Kidney (tissue), 14 donors: ENCODE measurements around the gene TAF11L4. TPM values are rescaled to one million over a fixed set of nuclear protein-coding genes. Genes with fewer than 3 reads are reported as not detected.
"Not testable (repeated sequence)": the region's sequence is repeated elsewhere in the genome, so short reads cannot be mapped to it uniquely, and the experiment has no call there.

ENCODE experiments used
- DNase-seq, 5 donors: peaks; one replicate each; pipeline ENCODE4 v3.0.0-alpha.2; 2013 to 2020
- FAIRE-seq: peaks from 2 replicates; lab custom pipeline; 2012; peaks lifted over from hg19 to GRCh38; lab: Jason Lieb, UNC
- H3K27ac ChIP-seq, 2 donors: one replicate each; pipeline ENCODE4 v1.7.0; 2013; ENCODE audit warnings: low read depth in 2 of 2, low read length in 2 of 2, inconsistent platforms in 1 of 2
- H3K27me3 ChIP-seq: one replicate; pipeline ENCODE4 v1.7.1; 2013; ENCODE audit warnings: low read length, inconsistent platforms; ENCODE audit not compliant: control insufficient read depth, insufficient read depth
- H3K36me3 ChIP-seq, 3 donors: one replicate each; pipeline versions ENCODE4 v1.7.0 to v1.7.1; 2013; ENCODE audit warnings: low read length in 3 of 3, control low read depth in 1 of 3, inconsistent platforms in 1 of 3; ENCODE audit not compliant: insufficient read depth in 3 of 3, control insufficient read depth in 2 of 3
- H3K4me1 ChIP-seq, 3 donors: one replicate each; pipeline versions ENCODE4 v1.7.0 to v1.7.1; 2013; ENCODE audit warnings: low read length in 3 of 3, inconsistent platforms in 1 of 3, low read depth in 1 of 3; ENCODE audit not compliant: control insufficient read depth in 2 of 3, insufficient read depth in 2 of 3
- H3K4me3 ChIP-seq, 3 donors: one replicate each; pipeline versions ENCODE4 v1.7.0 to v1.8.1; 2013; ENCODE audit warnings: low read length in 3 of 3, control low read depth in 1 of 3, inconsistent platforms in 1 of 3
- H3K9ac ChIP-seq, 3 donors: one replicate each; pipeline versions ENCODE4 v1.7.0 to v1.7.1; 2013; ENCODE audit warnings: low read length in 3 of 3, control low read depth in 1 of 3, inconsistent platforms in 1 of 3
- H3K9me3 ChIP-seq, 3 donors: one replicate each; pipeline versions ENCODE4 v1.7.0 to v1.7.1; 2013; ENCODE audit warnings: low read length in 3 of 3, control low read depth in 1 of 3, inconsistent platforms in 1 of 3; ENCODE audit not compliant: control insufficient read depth in 2 of 3, insufficient read depth in 1 of 3
- intact Hi-C: fragments of 100-400 bp; cut with DNase I; formaldehyde crosslinking; loops from one replicate; pipeline ENCODE4 v1.11.1; 2022
- polyA plus RNA-seq: library from polyadenylated mRNA; stranded (reverse); fragments of 350-450 nt; fragmentation: Illumina TruSeq; extraction: RNeasy Lipid Tissue Mini Kit (QIAGEN cat#74804); gene quantifications from one replicate; pipeline ENCODE4 v1.2.3, GENCODE V29; 2014; ENCODE audit warnings: low read depth, low replicate concordance; ENCODE audit not compliant: insufficient read depth
- total RNA-seq: library from RNA; stranded (reverse); fragmentation: NEBNext Ultra II Directional; extraction: Animal tissue kit (Norgen Biotek cat#: 25700); gene quantifications from one replicate; pipeline ENCODE4 v1.2.1, GENCODE V29; 2021
- TF ChIP-seq, protein P1 (sequence below): IDR thresholded peaks from 3 replicates; pipeline ENCODE4 v1.5.1; 2012; ENCODE audit warnings: mild to moderate bottlenecking, moderate library complexity, borderline replicate concordance; ENCODE audit not compliant: insufficient read depth; ENCODE audit errors: extremely low read depth
- donor health status: control.
- donor health status: control.
- donor health status: control.
- donor health status: control.
- donor health status: control.
- donor health status: DM: yes; HTN: yes; CAD: no.
- donor health status: Normal renal cell carcinoma (clear cell type).

The TAF11L4 gene
- total and polyA plus RNA-seq, 2 donors from 2014 or later: not detected

DNA sequence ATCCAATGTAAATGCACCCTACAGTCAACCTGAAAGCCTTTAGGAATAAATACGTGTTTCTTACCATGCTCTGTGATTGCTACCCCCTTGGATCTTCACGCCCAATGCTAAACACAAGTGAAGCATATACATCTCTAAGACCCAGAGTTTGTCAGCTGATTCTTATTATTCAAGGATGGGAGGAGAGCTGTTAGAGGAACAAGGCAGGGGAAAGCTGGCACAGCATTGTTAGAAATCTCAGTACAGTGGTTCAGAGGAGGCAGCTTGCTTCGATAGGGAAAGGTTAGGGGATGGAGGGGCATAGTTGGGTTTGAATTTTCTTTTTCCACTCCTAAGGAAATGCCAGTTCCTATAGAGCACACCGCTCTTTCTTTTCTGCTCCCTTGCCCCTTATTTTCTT, 40.2 kb upstream of the TAF11L4 start:
- no peak overlapping the region for H3K4me3 ChIP-seq
- DNase-seq (peak in 2 of 5 donors; percentile 7 to 8), FAIRE-seq (no peak)
- H3K9me3 ChIP-seq: no peaks in the 10 kb centered on the region
- TF ChIP-seq, protein P1, sequence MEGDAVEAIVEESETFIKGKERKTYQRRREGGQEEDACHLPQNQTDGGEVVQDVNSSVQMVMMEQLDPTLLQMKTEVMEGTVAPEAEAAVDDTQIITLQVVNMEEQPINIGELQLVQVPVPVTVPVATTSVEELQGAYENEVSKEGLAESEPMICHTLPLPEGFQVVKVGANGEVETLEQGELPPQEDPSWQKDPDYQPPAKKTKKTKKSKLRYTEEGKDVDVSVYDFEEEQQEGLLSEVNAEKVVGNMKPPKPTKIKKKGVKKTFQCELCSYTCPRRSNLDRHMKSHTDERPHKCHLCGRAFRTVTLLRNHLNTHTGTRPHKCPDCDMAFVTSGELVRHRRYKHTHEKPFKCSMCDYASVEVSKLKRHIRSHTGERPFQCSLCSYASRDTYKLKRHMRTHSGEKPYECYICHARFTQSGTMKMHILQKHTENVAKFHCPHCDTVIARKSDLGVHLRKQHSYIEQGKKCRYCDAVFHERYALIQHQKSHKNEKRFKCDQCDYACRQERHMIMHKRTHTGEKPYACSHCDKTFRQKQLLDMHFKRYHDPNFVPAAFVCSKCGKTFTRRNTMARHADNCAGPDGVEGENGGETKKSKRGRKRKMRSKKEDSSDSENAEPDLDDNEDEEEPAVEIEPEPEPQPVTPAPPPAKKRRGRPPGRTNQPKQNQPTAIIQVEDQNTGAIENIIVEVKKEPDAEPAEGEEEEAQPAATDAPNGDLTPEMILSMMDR: no peak
- H3K27ac ChIP-seq: no peak overlapping the region
- intact Hi-C loops: no loop called here
- H3K36me3 ChIP-seq: no peaks in the 10 kb centered on the region
- no peaks in the 10 kb centered on the region for H3K27me3 ChIP-seq
- no peak overlapping the region for H3K9ac ChIP-seq
- H3K4me1 ChIP-seq: no peaks in the 10 kb centered on the region

DNA sequence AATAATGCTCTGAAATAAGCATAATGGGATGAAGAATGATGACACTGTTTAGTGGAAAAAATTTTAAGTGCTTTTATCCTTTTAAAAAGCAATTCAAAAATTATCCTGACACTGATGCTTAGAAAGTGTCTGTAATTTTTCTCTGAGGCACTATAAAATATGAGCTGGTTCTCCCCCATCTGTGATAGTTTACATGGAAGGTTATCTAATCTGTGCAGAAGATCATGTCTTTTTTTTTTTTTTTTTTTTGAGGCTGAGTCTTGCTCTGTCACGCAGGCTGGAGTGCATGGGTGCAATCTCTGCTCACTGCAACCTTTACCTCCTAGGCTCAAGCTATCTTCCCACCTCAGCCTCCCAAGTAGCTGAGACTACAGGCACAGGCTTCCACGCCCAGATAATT, 38.8 kb upstream of the TAF11L4 start:
- Histone ChIP-seq H3K9me3 (no peaks in the 10 kb centered on the region), H3K27me3 (no peaks in the 10 kb centered on the region), H3K4me3 (no peak overlapping the region), H3K4me1 (no peaks in the 10 kb centered on the region), H3K36me3 (no peaks in the 10 kb centered on the region), H3K27ac (no peak overlapping the region), H3K9ac (no peak overlapping the region)
- TF ChIP-seq, protein P1: no peak
- intact Hi-C loops: no loop called here
- DNase-seq (no peak), FAIRE-seq (no peak)

DNA sequence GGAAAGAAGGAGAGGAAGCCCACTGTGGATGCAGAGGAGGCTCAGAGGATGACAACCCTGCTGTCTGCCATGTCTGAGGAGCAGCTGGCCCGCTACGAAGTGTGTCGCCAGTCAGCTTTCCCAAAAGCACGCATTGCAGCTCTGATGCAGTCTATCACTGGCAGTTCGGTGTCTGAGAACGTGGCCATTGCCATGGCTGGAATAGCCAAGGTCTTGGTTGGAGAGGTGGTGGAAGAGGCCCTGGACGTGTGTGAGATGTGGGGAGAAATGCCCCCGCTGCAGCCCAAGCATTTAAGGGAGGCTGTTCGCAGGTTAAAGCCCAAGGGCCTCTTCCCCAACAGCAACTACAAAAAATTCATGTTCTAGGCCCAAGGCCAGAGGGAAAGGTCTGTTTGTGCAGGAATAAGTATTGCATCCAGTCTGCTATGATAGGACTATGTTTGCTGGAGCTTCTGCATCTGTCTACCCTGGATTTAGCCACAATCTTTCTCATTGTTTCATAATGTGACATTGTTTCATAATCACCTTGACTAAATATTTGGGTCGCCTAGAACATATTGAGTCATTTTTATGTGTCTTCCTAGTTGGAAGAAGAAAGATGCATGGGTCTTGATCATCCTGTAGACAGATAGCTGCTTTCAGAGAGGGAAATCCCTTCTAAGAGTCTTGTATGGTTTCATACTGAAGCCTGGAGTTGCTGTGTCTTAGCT, 35.0 kb upstream of the TAF11L4 start:
- FAIRE-seq, H3K9ac ChIP-seq, H3K27ac ChIP-seq, H3K4me1 ChIP-seq, H3K27me3 ChIP-seq, H3K9me3 ChIP-seq, H3K4me3 ChIP-seq, DNase-seq, H3K36me3 ChIP-seq, intact Hi-C loops: not testable (repeated sequence)

DNA sequence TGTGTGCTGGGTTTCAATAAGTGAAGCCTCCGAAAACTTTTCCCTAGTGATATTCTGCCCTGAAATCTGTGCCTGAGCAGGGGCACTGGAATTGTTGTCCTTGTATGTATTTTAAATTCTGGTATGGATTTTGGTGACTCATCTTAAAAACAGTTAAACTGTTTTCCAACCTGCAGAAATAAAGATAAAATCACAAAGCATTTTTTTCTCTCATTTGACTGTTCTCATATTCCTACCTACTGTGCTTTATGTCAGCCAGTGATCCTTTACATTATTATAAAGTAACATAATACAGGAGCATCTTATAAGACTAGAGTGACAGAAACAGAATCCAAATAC, 34.5 kb upstream of the TAF11L4 start:
- H3K27me3 ChIP-seq: no peaks in the 10 kb centered on the region
- no peak overlapping the region for H3K4me3 ChIP-seq
- intact Hi-C loops: no loop called here
- H3K9me3 ChIP-seq: no peaks in the 10 kb centered on the region
- TF ChIP-seq, protein P1: no peak
- no peak overlapping the region for H3K9ac ChIP-seq
- FAIRE-seq: no peak
- no peaks in the 10 kb centered on the region for H3K4me1 ChIP-seq
- no peak for DNase-seq
- no peaks in the 10 kb centered on the region for H3K36me3 ChIP-seq
- no peak overlapping the region for H3K27ac ChIP-seq

DNA sequence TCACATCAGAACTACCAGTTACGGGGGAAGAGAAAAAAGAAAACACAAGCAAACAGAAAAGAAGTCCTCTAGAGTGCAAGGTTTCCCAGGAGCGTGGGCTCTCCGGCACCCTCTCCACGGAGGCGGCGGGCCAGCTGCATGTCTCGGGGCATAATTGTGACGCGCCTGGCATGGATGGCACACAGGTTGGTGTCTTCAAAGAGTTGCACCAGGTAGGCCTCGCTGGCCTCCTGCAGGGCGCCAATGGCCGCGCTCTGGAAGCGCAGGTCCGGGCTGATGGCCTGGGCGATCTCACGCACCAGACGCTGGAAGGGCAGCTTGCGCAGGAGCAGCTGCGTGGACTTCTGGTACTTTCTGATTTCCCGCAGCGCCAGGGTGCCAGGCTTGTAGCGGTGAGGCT, 30.3 kb upstream of the TAF11L4 start:
- H3K4me3 ChIP-seq, intact Hi-C loops, H3K9ac ChIP-seq, H3K36me3 ChIP-seq, DNase-seq, H3K27me3 ChIP-seq, H3K4me1 ChIP-seq, H3K9me3 ChIP-seq, FAIRE-seq, H3K27ac ChIP-seq: not testable (repeated sequence)
